Measurements from ENCODE around the gene CYP2W1.

The CYP2W1 gene

GRCh38 chr7:1012716-1013095, 29.7 kb downstream of the CYP2W1 start:
- in situ Hi-C loops (cut with HindIII; ENCODE audit: low sequenced_read_pairs), result no loop called here
- no peak for TF ChIP-seq CTCF (IDR thresholded peaks at IDR 0.05; ENCODE audit: low read depth, low read length, missing control alignments)
- H3K4me3 ChIP-seq (ENCODE audit: low read depth, low read length), result no peak overlapping the region
- DNase-seq (ENCODE audit: low read depth), result no peak

GRCh38 chr7:1013581-1013980, 30.6 kb downstream of the CYP2W1 start:
- in situ Hi-C loops (cut with HindIII; ENCODE audit: low sequenced_read_pairs), result no loop called here
- no peak for DNase-seq (ENCODE audit: low read depth)
- H3K4me3 ChIP-seq (ENCODE audit: low read depth, low read length), result no peak overlapping the region
- no peak for TF ChIP-seq CTCF (IDR thresholded peaks at IDR 0.05; ENCODE audit: low read depth, low read length, missing control alignments)

GRCh38 chr7:1014681-1015080, 31.7 kb downstream of the CYP2W1 start:
- in situ Hi-C loops (cut with HindIII; ENCODE audit: low sequenced_read_pairs), result no loop called here
- no peak for DNase-seq (ENCODE audit: low read depth)
- no peak overlapping the region for H3K4me3 ChIP-seq (ENCODE audit: low read depth, low read length)
- no peak for TF ChIP-seq CTCF (IDR thresholded peaks at IDR 0.05; ENCODE audit: low read depth, low read length, missing control alignments)

- in situ Hi-C loops (cut with HindIII; ENCODE audit: low sequenced_read_pairs), result no loop called here
- no peak overlapping the region for H3K4me3 ChIP-seq (ENCODE audit: low read depth, low read length)
- DNase-seq (ENCODE audit: low read depth), result no peak
- TF ChIP-seq CTCF (IDR thresholded peaks at IDR 0.05; ENCODE audit: low read depth, low read length, missing control alignments), result no peak
Measured at GRCh38 chr7:1015196-1016121, 32.5 kb downstream of the CYP2W1 start.

- in situ Hi-C loops (cut with HindIII; ENCODE audit: low sequenced_read_pairs), result no loop called here
- TF ChIP-seq CTCF (IDR thresholded peaks at IDR 0.05; ENCODE audit: low read depth, low read length, missing control alignments), result no peak
- no peak overlapping the region for H3K4me3 ChIP-seq (ENCODE audit: low read depth, low read length)
- DNase-seq (ENCODE audit: low read depth), result no peak
Measured at GRCh38 chr7:1016577-1017531, 33.9 kb downstream of the CYP2W1 start.

GRCh38 chr7:1017586-1018333, 34.8 kb downstream of the CYP2W1 start:
- no peak for TF ChIP-seq CTCF (IDR thresholded peaks at IDR 0.05; ENCODE audit: low read depth, low read length, missing control alignments)
- in situ Hi-C loops (cut with HindIII; ENCODE audit: low sequenced_read_pairs), result no loop called here
- H3K4me3 ChIP-seq (ENCODE audit: low read depth, low read length), result no peak overlapping the region
- no peak for DNase-seq (ENCODE audit: low read depth)

Measured in astrocyte of the cerebellum (primary cell).